Gastrocnemius medialis (tissue), 4 donors: ENCODE data around the gene ECHDC1.

Source experiments
- CTCF ChIP-seq, 5 experiments: fragments of 450-650 bp in 3 of 5; fragments of 200-600 bp in 2 of 5; sonication (generic) in 2 of 5; IDR thresholded peaks in 4 of 5; conservative IDR thresholded peaks in 1 of 5; 1 replicate in 4 of 5; 2 replicates in 1 of 5; pipeline ENCODE4 v1.5.1; 2016 to 2019; ENCODE audit warnings: antibody characterized with exemption in 5 of 5, mild to moderate bottlenecking in 3 of 5, moderate library complexity in 3 of 5
- POLR2A ChIP-seq, 2 donors: fragments of 450-650 bp; IDR thresholded peaks; one replicate each; pipeline ENCODE4 v1.6.1; 2017; ENCODE audit warnings: antibody characterized with exemption in 2 of 2, mild to moderate bottlenecking in 2 of 2, moderate library complexity in 2 of 2

- TF ChIP-seq CTCF (IDR thresholded peaks at IDR 0.05 in 4 of 5, conservative IDR thresholded peaks at IDR 0.05 in 1 of 5) (no peak), POLR2A (IDR thresholded peaks at IDR 0.05) (no peak)
These were observed 9.1 kb upstream of the ECHDC1 start for GRCh38 chr6:127352524-127352923.
